Measurements from ENCODE around the gene TMEM263. TPM values are rescaled to one million over a fixed set of nuclear protein-coding genes. Genes with fewer than 3 reads are reported as not detected.

Gene TMEM263
- total and polyA plus RNA-seq, 9 of the 15 experiments (the other 6 are each of a cell fraction or from before 2014, with no cell fraction given), result 12.6 to 36.7 (median 24.4) TPM

DNA sequence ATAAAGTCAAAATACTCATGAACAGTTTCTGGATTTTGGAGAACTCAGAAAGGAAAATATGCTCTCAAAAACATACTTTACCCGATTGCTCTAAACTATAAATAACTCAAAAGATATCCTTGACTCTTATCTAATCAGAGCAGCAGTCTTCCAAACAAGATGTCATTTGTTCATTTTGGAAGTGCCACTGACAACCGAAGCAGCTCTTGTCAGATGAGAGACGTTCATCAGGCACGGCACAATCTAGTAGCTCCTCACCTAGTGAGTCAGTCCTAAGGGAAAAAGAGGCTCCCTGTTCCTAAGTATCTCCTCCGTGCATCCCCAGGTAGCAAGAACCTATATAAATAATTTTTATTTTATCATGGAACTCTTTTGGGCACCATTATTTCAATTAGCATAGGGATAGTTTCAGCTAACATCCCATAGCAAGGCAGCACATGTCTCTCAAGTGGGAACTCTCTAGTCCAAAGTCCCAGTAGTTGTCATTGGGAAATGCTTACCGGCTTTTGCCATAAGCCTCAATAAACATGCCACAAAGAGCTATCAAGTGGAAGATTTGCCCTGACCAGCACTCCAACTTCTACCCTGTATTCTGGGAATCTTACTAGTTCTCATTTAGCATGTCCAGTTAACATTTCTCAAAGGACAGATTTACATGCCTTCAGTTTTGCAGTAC is 14.1 kb upstream of the TMEM263 start (continued):
- TF ChIP-seq TAL1 (IDR thresholded peaks at IDR 0.05), result peak; percentile 87
- no peak for TF ChIP-seq SUPT5H (IDR thresholded peaks at IDR 0.05)
- TF ChIP-seq ZNF134 (CRISPR knock-in tag; conservative IDR thresholded peaks at IDR 0.05), result peak; percentile 55; the same call in 1 of the 2 replicates

DNA sequence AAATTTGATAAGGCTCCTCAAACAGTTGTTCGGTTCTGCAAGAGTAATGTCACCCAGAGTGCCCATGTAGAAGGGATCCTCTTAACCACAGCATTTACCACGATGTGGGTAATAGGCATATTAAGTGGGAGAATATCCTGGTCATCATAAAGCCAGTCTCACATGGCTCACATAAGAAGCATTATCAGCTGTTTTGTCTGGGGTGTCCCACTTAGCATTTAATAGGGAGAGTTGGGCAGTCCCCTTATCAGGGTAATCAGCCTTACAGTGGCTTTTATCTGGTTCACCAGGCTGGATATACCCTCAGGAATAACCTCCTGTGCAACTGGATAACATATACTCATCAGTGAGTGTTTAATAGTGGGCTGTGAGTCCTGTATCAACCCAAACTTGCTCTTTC is 12.9 kb upstream of the TMEM263 start:
- H3K9me3 ChIP-seq (replicated peaks; ENCODE audit: control insufficient read depth, insufficient read depth, low read depth, low read length), result no peaks in the 10 kb centered on the region; the same call in 1 of the 2 replicates
- H3K4me3 ChIP-seq, result no peak overlapping the region
- no peaks in the 10 kb centered on the region for H3K9me1 ChIP-seq (ENCODE audit: control insufficient read depth, insufficient read depth, low read length)
- BruUV-seq (replicated peaks), result no TSS peak
- ATAC-seq (peak; percentile 63), DNase-seq (ENCODE audit: extremely low read depth in 1 of 4, low spot score in 3 of 4) (peak; percentile 52 to 69 (median 60)), FAIRE-seq (peak; percentile 70)
- in situ Hi-C loops (cut with MboI), result loop anchor here (25.0 kb wide), 1 partner anchor 670 kb away; no protein-coding TSS in a partner anchor
- no peaks in the 10 kb centered on the region for H3K36me3 ChIP-seq (ENCODE audit: control insufficient read depth, insufficient read depth, low read length)
- H2AFZ ChIP-seq (ENCODE audit: low read depth, low read length), result no peak overlapping the region
- no peak overlapping the region for H3K27ac ChIP-seq (ENCODE audit: extremely low read depth, low read depth, low read length)
- 8% methylated on average over 2 of the region's 2 CpGs for WGBS (ENCODE audit: insufficient coverage, low coverage, missing lambda C conversion rate)
- CTCF ChIA-PET (ENCODE audit: low intra/inter-chr PET ratio), result no interaction called here
- intact Hi-C loops (cut with micrococcal nuclease), result no loop called here
- H3K4me2 ChIP-seq (ENCODE audit: insufficient read depth, low read length), result peak overlapping the region; percentile 19; the same call in 1 of the 2 replicates
- H3K4me1 ChIP-seq (replicated peaks in 1 of 2; ENCODE audit: control insufficient read depth in 2 of 2, insufficient read depth in 2 of 2, low read length in 2 of 2), result peaks cover 10 to 26% of the 10 kb centered on the region in 2 experiments; a peak in 4 of 5 replicates
- no peaks in the 10 kb centered on the region for H4K20me1 ChIP-seq (replicated peaks; ENCODE audit: control insufficient read depth, insufficient read depth, low read length)
- no peak overlapping the region for H3K9ac ChIP-seq (ENCODE audit: insufficient read depth in 1 of 2, low read depth in 2 of 2, low read length in 2 of 2)
- H3K79me2 ChIP-seq (ENCODE audit: control insufficient read depth, insufficient read depth, low read length), result no peaks in the 10 kb centered on the region
- H3K27me3 ChIP-seq (ENCODE audit: control insufficient read depth in 2 of 2, insufficient read depth in 2 of 2, low read length in 2 of 2), result no peaks in the 10 kb centered on the region
- POLR2A ChIA-PET, result interaction anchor here (0.7 to 1.4 kb wide), 3 partner anchors 10 to 499 kb away, joined by 3 to 5 read pairs (median 4); no protein-coding TSS in a partner anchor
- TF ChIP-seq ILF3 (IDR thresholded peaks at IDR 0.05; ENCODE audit: borderline replicate concordance) (no peak), CC2D1A (IDR thresholded peaks at IDR 0.05) (peak; percentile 79), MYBL2 (IDR thresholded peaks at IDR 0.05; ENCODE audit: low read depth) (no peak), MYBL2 (CRISPR knock-in tag; IDR thresholded peaks at IDR 0.05; ENCODE audit: borderline replicate concordance) (no peak), STAT5A (IDR thresholded peaks at IDR 0.05; ENCODE audit: borderline replicate concordance, low read length) (peak; percentile 65; the same call in 1 of the 2 replicates), SMARCA4 (IDR thresholded peaks at IDR 0.05) (peak; percentile 86), POLR2AphosphoS5 (IDR thresholded peaks at IDR 0.05; ENCODE audit: control insufficient read depth, insufficient read depth, low read depth, low read length) (peak; percentile 61; the same call in 1 of the 2 replicates), C11orf30 (IDR thresholded peaks at IDR 0.05; ENCODE audit: low read depth) (peak; percentile 24; the same call in 1 of the 2 replicates), KLF16 (IDR thresholded peaks at IDR 0.05) (peak; percentile 77), JUND (IDR thresholded peaks at IDR 0.05; ENCODE audit: borderline replicate concordance, low read depth, low read length) (peak; percentile 21; the same call in 1 of the 2 replicates), JUND (tag; IDR thresholded peaks at IDR 0.05; ENCODE audit: borderline replicate concordance, low read depth, low read length) (no peak), ARID2 (IDR thresholded peaks at IDR 0.05) (no peak)
- TF ChIP-seq, protein P1, sequence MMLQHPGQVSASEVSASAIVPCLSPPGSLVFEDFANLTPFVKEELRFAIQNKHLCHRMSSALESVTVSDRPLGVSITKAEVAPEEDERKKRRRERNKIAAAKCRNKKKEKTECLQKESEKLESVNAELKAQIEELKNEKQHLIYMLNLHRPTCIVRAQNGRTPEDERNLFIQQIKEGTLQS (IDR thresholded peaks at IDR 0.05), result no peak
- TF ChIP-seq, protein P1 (CRISPR knock-in tag; conservative IDR thresholded peaks at IDR 0.05), result no peak
- TF ChIP-seq, protein P2, sequence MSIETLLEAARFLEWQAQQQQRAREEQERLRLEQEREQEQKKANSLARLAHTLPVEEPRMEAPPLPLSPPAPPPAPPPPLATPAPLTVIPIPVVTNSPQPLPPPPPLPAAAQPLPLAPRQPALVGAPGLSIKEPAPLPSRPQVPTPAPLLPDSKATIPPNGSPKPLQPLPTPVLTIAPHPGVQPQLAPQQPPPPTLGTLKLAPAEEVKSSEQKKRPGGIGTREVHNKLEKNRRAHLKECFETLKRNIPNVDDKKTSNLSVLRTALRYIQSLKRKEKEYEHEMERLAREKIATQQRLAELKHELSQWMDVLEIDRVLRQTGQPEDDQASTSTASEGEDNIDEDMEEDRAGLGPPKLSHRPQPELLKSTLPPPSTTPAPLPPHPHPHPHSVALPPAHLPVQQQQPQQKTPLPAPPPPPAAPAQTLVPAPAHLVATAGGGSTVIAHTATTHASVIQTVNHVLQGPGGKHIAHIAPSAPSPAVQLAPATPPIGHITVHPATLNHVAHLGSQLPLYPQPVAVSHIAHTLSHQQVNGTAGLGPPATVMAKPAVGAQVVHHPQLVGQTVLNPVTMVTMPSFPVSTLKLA (conservative IDR thresholded peaks at IDR 0.05), result peak in 1 of 2 experiments; percentile 43; a peak in 1 of 4 replicates
- TF ChIP-seq, protein P3, sequence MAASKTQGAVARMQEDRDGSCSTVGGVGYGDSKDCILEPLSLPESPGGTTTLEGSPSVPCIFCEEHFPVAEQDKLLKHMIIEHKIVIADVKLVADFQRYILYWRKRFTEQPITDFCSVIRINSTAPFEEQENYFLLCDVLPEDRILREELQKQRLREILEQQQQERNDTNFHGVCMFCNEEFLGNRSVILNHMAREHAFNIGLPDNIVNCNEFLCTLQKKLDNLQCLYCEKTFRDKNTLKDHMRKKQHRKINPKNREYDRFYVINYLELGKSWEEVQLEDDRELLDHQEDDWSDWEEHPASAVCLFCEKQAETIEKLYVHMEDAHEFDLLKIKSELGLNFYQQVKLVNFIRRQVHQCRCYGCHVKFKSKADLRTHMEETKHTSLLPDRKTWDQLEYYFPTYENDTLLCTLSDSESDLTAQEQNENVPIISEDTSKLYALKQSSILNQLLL (CRISPR knock-in tag; IDR thresholded peaks at IDR 0.05; ENCODE audit: borderline replicate concordance), result no peak
